Kidney (tissue), 14 donors: Measurements from ENCODE around the gene RPS18. TPM values are rescaled to one million over a fixed set of nuclear protein-coding genes. Genes with fewer than 3 reads are reported as not detected.

Experiments used
- DNase-seq, 5 donors: peaks; one replicate each; pipeline ENCODE4 v3.0.0-alpha.2; 2013 to 2020
- FAIRE-seq: peaks from 2 replicates; lab custom pipeline; 2012; peaks lifted over from hg19 to GRCh38; lab: Jason Lieb, UNC
- H3K27ac ChIP-seq, 2 donors: one replicate each; pipeline ENCODE4 v1.7.0; 2013; ENCODE audit warnings: low read depth in 2 of 2, low read length in 2 of 2, inconsistent platforms in 1 of 2
- H3K27me3 ChIP-seq: one replicate; pipeline ENCODE4 v1.7.1; 2013; ENCODE audit warnings: low read length, inconsistent platforms; ENCODE audit not compliant: control insufficient read depth, insufficient read depth
- H3K36me3 ChIP-seq, 3 donors: one replicate each; pipeline versions ENCODE4 v1.7.0 to v1.7.1; 2013; ENCODE audit warnings: low read length in 3 of 3, control low read depth in 1 of 3, inconsistent platforms in 1 of 3; ENCODE audit not compliant: insufficient read depth in 3 of 3, control insufficient read depth in 2 of 3
- H3K4me1 ChIP-seq, 3 donors: one replicate each; pipeline versions ENCODE4 v1.7.0 to v1.7.1; 2013; ENCODE audit warnings: low read length in 3 of 3, inconsistent platforms in 1 of 3, low read depth in 1 of 3; ENCODE audit not compliant: control insufficient read depth in 2 of 3, insufficient read depth in 2 of 3
- H3K4me3 ChIP-seq, 3 donors: one replicate each; pipeline versions ENCODE4 v1.7.0 to v1.8.1; 2013; ENCODE audit warnings: low read length in 3 of 3, control low read depth in 1 of 3, inconsistent platforms in 1 of 3
- H3K9ac ChIP-seq, 3 donors: one replicate each; pipeline versions ENCODE4 v1.7.0 to v1.7.1; 2013; ENCODE audit warnings: low read length in 3 of 3, control low read depth in 1 of 3, inconsistent platforms in 1 of 3
- H3K9me3 ChIP-seq, 3 donors: one replicate each; pipeline versions ENCODE4 v1.7.0 to v1.7.1; 2013; ENCODE audit warnings: low read length in 3 of 3, control low read depth in 1 of 3, inconsistent platforms in 1 of 3; ENCODE audit not compliant: control insufficient read depth in 2 of 3, insufficient read depth in 1 of 3
- intact Hi-C: fragments of 100-400 bp; cut with DNase I; formaldehyde crosslinking; loops from one replicate; pipeline ENCODE4 v1.11.1; 2022
- polyA plus RNA-seq: library from polyadenylated mRNA; stranded (reverse); fragments of 350-450 nt; fragmentation: Illumina TruSeq; extraction: RNeasy Lipid Tissue Mini Kit (QIAGEN cat#74804); gene quantifications from one replicate; pipeline ENCODE4 v1.2.3, GENCODE V29; 2014; ENCODE audit warnings: low read depth, low replicate concordance; ENCODE audit not compliant: insufficient read depth
- total RNA-seq: library from RNA; stranded (reverse); fragmentation: NEBNext Ultra II Directional; extraction: Animal tissue kit (Norgen Biotek cat#: 25700); gene quantifications from one replicate; pipeline ENCODE4 v1.2.1, GENCODE V29; 2021
- TF ChIP-seq, protein P1 (sequence below): IDR thresholded peaks from 3 replicates; pipeline ENCODE4 v1.5.1; 2012; ENCODE audit warnings: mild to moderate bottlenecking, moderate library complexity, borderline replicate concordance; ENCODE audit not compliant: insufficient read depth; ENCODE audit errors: extremely low read depth
- donor health status: control.
- donor health status: control.
- donor health status: control.
- donor health status: control.
- donor health status: control.
- donor health status: DM: yes; HTN: yes; CAD: no.
- donor health status: Normal renal cell carcinoma (clear cell type).

Gene RPS18
- total and polyA plus RNA-seq, 2 donors from 2014 or later = 1,706 to 2,618 TPM

DNA sequence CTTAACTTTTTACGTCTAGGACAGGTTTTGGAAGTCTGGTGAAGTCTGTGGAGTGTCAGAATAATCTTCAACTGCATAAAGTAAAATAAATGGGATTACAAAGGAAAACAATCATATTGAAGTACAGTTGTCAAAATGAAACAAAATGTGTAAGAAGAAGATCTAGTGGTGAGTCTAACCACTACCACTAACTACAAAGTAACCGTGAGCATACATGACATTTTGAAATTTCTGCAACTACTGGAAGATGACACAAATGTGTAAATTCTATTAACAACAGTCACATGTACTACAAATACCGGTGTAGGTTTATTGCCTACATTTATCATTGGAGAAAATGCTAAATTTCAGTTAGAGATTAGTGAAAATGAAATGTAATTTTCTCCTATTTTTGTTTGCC, 29.9 kb upstream of the RPS18 start:
- intact Hi-C loops = no loop called here
- H3K27ac ChIP-seq = no peak overlapping the region
- H3K9me3 ChIP-seq = no peaks in the 10 kb centered on the region
- DNase-seq = no peak
- no peaks in the 10 kb centered on the region for H3K4me1 ChIP-seq
- no peaks in the 10 kb centered on the region for H3K36me3 ChIP-seq
- TF ChIP-seq, protein P1, sequence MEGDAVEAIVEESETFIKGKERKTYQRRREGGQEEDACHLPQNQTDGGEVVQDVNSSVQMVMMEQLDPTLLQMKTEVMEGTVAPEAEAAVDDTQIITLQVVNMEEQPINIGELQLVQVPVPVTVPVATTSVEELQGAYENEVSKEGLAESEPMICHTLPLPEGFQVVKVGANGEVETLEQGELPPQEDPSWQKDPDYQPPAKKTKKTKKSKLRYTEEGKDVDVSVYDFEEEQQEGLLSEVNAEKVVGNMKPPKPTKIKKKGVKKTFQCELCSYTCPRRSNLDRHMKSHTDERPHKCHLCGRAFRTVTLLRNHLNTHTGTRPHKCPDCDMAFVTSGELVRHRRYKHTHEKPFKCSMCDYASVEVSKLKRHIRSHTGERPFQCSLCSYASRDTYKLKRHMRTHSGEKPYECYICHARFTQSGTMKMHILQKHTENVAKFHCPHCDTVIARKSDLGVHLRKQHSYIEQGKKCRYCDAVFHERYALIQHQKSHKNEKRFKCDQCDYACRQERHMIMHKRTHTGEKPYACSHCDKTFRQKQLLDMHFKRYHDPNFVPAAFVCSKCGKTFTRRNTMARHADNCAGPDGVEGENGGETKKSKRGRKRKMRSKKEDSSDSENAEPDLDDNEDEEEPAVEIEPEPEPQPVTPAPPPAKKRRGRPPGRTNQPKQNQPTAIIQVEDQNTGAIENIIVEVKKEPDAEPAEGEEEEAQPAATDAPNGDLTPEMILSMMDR = no peak
- no peak overlapping the region for H3K4me3 ChIP-seq
- H3K27me3 ChIP-seq = no peaks in the 10 kb centered on the region
- no peak overlapping the region for H3K9ac ChIP-seq
- no peak for FAIRE-seq

DNA sequence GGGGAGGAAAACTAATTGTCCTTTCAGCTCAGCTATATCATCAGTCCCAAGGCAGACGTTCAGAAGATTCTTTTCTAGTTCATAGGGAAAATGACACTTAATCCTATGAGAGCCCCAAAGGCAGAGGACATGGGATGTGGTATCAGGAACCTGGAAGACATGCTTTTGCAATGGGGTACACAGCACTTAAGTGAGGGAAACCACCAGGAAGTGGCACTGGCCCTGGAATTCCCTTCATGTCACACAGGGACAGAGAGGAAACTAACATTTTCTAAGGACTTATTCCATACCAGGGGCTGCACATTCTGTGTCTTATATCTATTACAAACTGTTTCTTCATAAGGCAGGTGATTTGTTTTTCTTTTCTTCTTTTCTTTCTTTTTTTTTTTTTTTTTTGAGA, 28.4 kb upstream of the RPS18 start:
- TF ChIP-seq, protein P1 = no peak
- DNase-seq (no peak), FAIRE-seq (no peak)
- Histone ChIP-seq H3K27ac (no peak overlapping the region), H3K4me3 (no peak overlapping the region), H3K27me3 (no peaks in the 10 kb centered on the region), H3K4me1 (peaks cover 0 to 5% (median 4%) of the 10 kb centered on the region in 3 donors), H3K9ac (no peak overlapping the region), H3K9me3 (no peaks in the 10 kb centered on the region), H3K36me3 (no peaks in the 10 kb centered on the region)
- intact Hi-C loops = no loop called here

DNA sequence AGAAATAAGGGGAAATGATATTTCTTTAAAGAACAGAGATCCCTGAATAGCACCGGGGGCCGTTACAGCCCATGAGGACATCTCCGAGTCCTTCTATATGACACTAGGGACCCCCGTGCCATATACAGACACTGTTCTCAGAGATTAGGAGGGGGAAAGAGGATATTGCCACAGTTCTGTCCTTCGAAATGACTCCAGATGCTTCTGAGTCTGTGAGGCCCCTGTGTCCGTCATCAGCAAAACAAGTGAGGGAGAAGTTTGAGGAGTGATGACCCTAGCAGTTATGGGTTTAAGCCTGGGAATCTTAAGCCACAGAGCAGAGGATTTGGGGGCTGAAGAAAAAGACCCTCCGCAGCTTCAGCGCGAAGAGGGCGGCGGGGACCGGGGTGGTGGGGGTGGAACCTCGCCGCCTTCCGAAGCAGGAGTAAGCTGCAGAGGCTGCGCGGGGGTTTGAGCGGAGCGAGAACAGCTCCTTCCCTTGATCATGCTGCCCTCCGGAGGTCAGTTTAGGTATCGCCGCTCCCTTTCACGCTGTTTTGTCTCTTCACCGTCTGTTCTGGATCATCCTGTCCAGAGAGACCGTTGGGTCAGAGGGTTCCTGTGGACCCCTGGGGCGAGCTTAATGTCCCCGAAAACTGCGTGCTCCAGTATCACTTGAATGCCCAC, 23.8 kb upstream of the RPS18 start:
- H3K9ac ChIP-seq = peak overlapping the region; percentile 70 to 90 (median 75)
- no peaks in the 10 kb centered on the region for H3K27me3 ChIP-seq
- H3K4me1 ChIP-seq = peaks cover 0 to 20% (median 9%) of the 10 kb centered on the region in 3 donors
- peak overlapping the region; percentile 61 to 81 (median 77) for H3K4me3 ChIP-seq
- FAIRE-seq (no peak), DNase-seq (peak; percentile 91 to 95 (median 93))
- peaks cover 0 to 3% (median 0%) of the 10 kb centered on the region in 3 donors for H3K36me3 ChIP-seq
- intact Hi-C loops = no loop called here
- H3K27ac ChIP-seq = peak overlapping the region; percentile 89 to 97
- TF ChIP-seq, protein P1 = peak; percentile 99
- no peaks in the 10 kb centered on the region for H3K9me3 ChIP-seq

DNA sequence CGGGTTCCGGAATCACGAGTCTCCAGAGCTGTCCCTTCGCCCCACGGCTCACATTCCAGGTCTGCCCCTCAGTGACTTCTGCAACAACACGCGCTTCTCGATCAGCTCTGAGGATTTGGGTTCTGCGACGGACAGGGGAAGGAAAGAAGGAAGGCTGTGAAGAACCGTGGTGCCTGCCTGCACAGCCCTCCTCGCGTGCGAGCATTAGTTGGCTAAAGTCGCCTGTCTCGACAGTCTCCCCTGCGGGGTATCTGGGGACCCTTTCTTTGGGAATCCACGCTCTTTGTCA, 23.3 kb upstream of the RPS18 start:
- DNase-seq = no peak

More for the DNA sequence above, 23.3 kb upstream of the RPS18 start:
- H3K27me3 ChIP-seq = no peaks in the 10 kb centered on the region
- H3K4me3 ChIP-seq = peak overlapping the region; percentile 61 to 81 (median 77)
- H3K27ac ChIP-seq = peak overlapping the region; percentile 89 to 97
- no peaks in the 10 kb centered on the region for H3K9me3 ChIP-seq
- FAIRE-seq = no peak
- intact Hi-C loops = no loop called here
- peaks cover 0 to 20% (median 9%) of the 10 kb centered on the region in 3 donors for H3K4me1 ChIP-seq
- TF ChIP-seq, protein P1 = no peak
- H3K9ac ChIP-seq = peak overlapping the region; percentile 70 to 90 (median 75)
- H3K36me3 ChIP-seq = peaks cover 0 to 3% (median 0%) of the 10 kb centered on the region in 3 donors
